ENCODE results near the gene ALDH1A2.

The ALDH1A2 gene

GRCh38 chr15:57969996-57970395, 95.5 kb downstream of the ALDH1A2 start:
- no peak for DNase-seq (ENCODE audit: low read depth)
- H3K4me3 ChIP-seq (ENCODE audit: low read length), result no peak overlapping the region
- no peak for TF ChIP-seq CTCF (conservative IDR thresholded peaks at IDR 0.05; ENCODE audit: low read depth, low read length)

- peak; percentile 48 for TF ChIP-seq CTCF (conservative IDR thresholded peaks at IDR 0.05; ENCODE audit: low read depth, low read length)
- no peak for DNase-seq (ENCODE audit: low read depth)
- H3K4me3 ChIP-seq (ENCODE audit: low read length), result no peak overlapping the region
Observed at GRCh38 chr15:57969355-57969754, 96.2 kb downstream of the ALDH1A2 start.

GRCh38 chr15:57962887-57963286, 102.6 kb downstream of the ALDH1A2 start:
- no peak overlapping the region for H3K4me3 ChIP-seq (ENCODE audit: low read length)
- no peak for TF ChIP-seq CTCF (conservative IDR thresholded peaks at IDR 0.05; ENCODE audit: low read depth, low read length)
- DNase-seq (ENCODE audit: low read depth), result no peak

GRCh38 chr15:57961919-57962318, 103.6 kb downstream of the ALDH1A2 start:
- H3K4me3 ChIP-seq (ENCODE audit: low read length), result no peak overlapping the region
- no peak for TF ChIP-seq CTCF (conservative IDR thresholded peaks at IDR 0.05; ENCODE audit: low read depth, low read length)
- DNase-seq (ENCODE audit: low read depth), result no peak

DNA sequence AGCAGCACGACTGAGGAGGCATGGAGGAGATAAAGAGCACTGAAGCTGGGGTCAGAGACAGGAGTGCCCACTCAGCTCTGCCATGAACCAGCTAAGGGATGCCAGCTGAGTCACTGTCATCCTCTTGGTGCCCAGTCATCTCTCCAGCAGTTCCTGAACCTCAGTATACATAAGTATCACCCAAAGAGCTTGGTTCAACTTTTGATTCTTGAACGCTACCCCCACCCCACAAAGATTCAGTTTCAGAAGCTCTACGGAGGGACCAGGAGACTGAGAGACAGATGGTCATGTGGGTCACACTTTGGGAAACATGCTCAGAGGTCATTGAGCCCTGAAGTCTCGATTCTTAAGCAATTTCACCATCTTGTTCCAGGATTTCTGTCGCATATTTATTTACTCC, 108.4 kb downstream of the ALDH1A2 start:
- H3K4me3 ChIP-seq (ENCODE audit: low read length), result no peak overlapping the region
- no peak for DNase-seq (ENCODE audit: low read depth)
- no peak for TF ChIP-seq CTCF (conservative IDR thresholded peaks at IDR 0.05; ENCODE audit: low read depth, low read length)

- no peak overlapping the region for H3K4me3 ChIP-seq (ENCODE audit: low read length)
- no peak for TF ChIP-seq CTCF (conservative IDR thresholded peaks at IDR 0.05; ENCODE audit: low read depth, low read length)
- no peak for DNase-seq (ENCODE audit: low read depth)
Observed at GRCh38 chr15:57953874-57954273, 111.6 kb downstream of the ALDH1A2 start.

DNA sequence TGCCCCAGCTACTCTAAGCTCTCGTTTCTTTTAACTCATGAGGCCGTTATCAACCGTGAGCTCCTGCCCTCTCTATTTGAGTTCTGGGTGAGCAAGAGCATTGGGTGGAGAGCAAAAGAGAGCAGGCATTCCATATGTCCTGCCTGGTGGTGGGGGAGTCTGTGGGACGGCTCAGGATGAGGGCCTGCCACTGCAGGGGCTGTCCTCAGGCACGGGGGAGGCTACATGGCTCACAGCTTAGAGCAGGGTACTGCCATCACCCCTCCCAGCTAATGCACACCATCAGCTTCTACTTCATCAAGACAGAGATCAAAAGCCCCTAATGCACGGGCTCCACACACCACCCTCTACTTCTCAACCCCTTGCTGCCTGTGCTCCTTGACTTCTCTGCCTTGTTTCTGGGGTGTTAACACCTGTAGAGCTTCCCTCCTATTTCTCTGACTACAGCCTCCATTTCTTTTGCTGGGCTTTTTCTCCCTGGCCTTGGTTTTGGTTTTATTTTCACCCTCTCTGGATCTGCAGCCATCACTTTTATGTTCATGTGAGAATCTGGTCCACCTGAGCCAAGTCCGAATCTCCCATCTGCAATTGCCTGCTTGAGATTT, 114.1 kb downstream of the ALDH1A2 start:
- no peak for TF ChIP-seq CTCF (conservative IDR thresholded peaks at IDR 0.05; ENCODE audit: low read depth, low read length)
- no peak overlapping the region for H3K4me3 ChIP-seq (ENCODE audit: low read length)
- no peak for DNase-seq (ENCODE audit: low read depth)

Measured in retinal pigment epithelial cell (primary cell).